ENCODE results near the gene RFC5. TPM values are rescaled to one million over a fixed set of nuclear protein-coding genes. Genes with fewer than 3 reads are reported as not detected.

RFC5 gene
- total RNA-seq, 1 experiment from 2014 or later = 34.7 TPM

GRCh38 chr12:118010903-118011302 is 5.6 kb upstream of the RFC5 start:
- H3F3A ChIP-seq (ENCODE audit: insufficient read depth, low read depth) = no peaks in the 10 kb centered on the region
- intact Hi-C loops (cut with micrococcal nuclease; ENCODE audit: unreplicated experiment) = no loop called here
- BruUV-seq (replicated peaks) = no TSS peak

GRCh38 chr12:118011377-118011776 is 5.1 kb upstream of the RFC5 start:
- ChIA-PET CTCF (no interaction called here), POLR2A (ENCODE audit: unreplicated experiment) (no interaction called here)
- no peaks in the 10 kb centered on the region for H4K20me1 ChIP-seq (ENCODE audit: insufficient read depth)
- H3K27me3 ChIP-seq (ENCODE audit: insufficient read depth, low read depth) = no peaks in the 10 kb centered on the region
- H2AFZ ChIP-seq = no peak overlapping the region
- no peak overlapping the region for H3K4me3 ChIP-seq
- no peaks in the 10 kb centered on the region for H3K9me2 ChIP-seq (ENCODE audit: insufficient read depth)
- no peaks in the 10 kb centered on the region for H3K9me3 ChIP-seq (ENCODE audit: insufficient read depth, low read depth)
- no peaks in the 10 kb centered on the region for H3K36me3 ChIP-seq (ENCODE audit: low read depth)
- no TSS peak for BruUV-seq (replicated peaks)
- peaks cover 6% of the 10 kb centered on the region for H3K4me1 ChIP-seq (replicated peaks; ENCODE audit: insufficient read depth)
- H3F3A ChIP-seq (ENCODE audit: insufficient read depth, low read depth) = no peaks in the 10 kb centered on the region
- no peak for TF ChIP-seq EZH2 (IDR thresholded peaks at IDR 0.05; ENCODE audit: low read depth)
- TF ChIP-seq, protein P1, sequence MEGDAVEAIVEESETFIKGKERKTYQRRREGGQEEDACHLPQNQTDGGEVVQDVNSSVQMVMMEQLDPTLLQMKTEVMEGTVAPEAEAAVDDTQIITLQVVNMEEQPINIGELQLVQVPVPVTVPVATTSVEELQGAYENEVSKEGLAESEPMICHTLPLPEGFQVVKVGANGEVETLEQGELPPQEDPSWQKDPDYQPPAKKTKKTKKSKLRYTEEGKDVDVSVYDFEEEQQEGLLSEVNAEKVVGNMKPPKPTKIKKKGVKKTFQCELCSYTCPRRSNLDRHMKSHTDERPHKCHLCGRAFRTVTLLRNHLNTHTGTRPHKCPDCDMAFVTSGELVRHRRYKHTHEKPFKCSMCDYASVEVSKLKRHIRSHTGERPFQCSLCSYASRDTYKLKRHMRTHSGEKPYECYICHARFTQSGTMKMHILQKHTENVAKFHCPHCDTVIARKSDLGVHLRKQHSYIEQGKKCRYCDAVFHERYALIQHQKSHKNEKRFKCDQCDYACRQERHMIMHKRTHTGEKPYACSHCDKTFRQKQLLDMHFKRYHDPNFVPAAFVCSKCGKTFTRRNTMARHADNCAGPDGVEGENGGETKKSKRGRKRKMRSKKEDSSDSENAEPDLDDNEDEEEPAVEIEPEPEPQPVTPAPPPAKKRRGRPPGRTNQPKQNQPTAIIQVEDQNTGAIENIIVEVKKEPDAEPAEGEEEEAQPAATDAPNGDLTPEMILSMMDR (conservative IDR thresholded peaks at IDR 0.05) = no peak
- H3K79me2 ChIP-seq (ENCODE audit: low read depth) = no peaks in the 10 kb centered on the region
- no peak for DNase-seq
- intact Hi-C loops (cut with micrococcal nuclease; ENCODE audit: unreplicated experiment) = no loop called here
- no peak overlapping the region for H3K27ac ChIP-seq
- no peak overlapping the region for H3K4me2 ChIP-seq

More at GRCh38 chr12:118010903-118011302, 5.6 kb upstream of the RFC5 start:
- Histone ChIP-seq H3K36me3 (ENCODE audit: low read depth) (no peaks in the 10 kb centered on the region), H3K4me2 (no peak overlapping the region), H3K27me3 (ENCODE audit: insufficient read depth, low read depth) (no peaks in the 10 kb centered on the region), H3K79me2 (ENCODE audit: low read depth) (no peaks in the 10 kb centered on the region), H3K4me3 (no peak overlapping the region), H3K27ac (no peak overlapping the region), H3K9me2 (ENCODE audit: insufficient read depth) (no peaks in the 10 kb centered on the region), H2AFZ (no peak overlapping the region), H3K9me3 (ENCODE audit: insufficient read depth, low read depth) (no peaks in the 10 kb centered on the region), H4K20me1 (ENCODE audit: insufficient read depth) (no peaks in the 10 kb centered on the region), H3K4me1 (replicated peaks; ENCODE audit: insufficient read depth) (peaks cover 1% of the 10 kb centered on the region)
- CTCF ChIA-PET = no interaction called here
- TF ChIP-seq EZH2 (IDR thresholded peaks at IDR 0.05; ENCODE audit: low read depth) = no peak
- TF ChIP-seq, protein P1 (conservative IDR thresholded peaks at IDR 0.05) = no peak
- POLR2A ChIA-PET (ENCODE audit: unreplicated experiment) = no interaction called here
- no peak for DNase-seq

- Histone ChIP-seq H2AFZ (no peak overlapping the region), H3K4me1 (replicated peaks; ENCODE audit: insufficient read depth) (peaks cover 6% of the 10 kb centered on the region), H3K9me2 (ENCODE audit: insufficient read depth) (no peaks in the 10 kb centered on the region), H3F3A (ENCODE audit: insufficient read depth, low read depth) (no peaks in the 10 kb centered on the region), H3K79me2 (ENCODE audit: low read depth) (peaks cover 3% of the 10 kb centered on the region), H3K4me3 (no peak overlapping the region), H3K36me3 (ENCODE audit: low read depth) (no peaks in the 10 kb centered on the region), H4K20me1 (ENCODE audit: insufficient read depth) (no peaks in the 10 kb centered on the region), H3K27ac (no peak overlapping the region), H3K27me3 (ENCODE audit: insufficient read depth, low read depth) (no peaks in the 10 kb centered on the region), H3K4me2 (no peak overlapping the region), H3K9me3 (ENCODE audit: insufficient read depth, low read depth) (no peaks in the 10 kb centered on the region)
- ChIA-PET CTCF (interaction anchor here (0.7 kb wide), 1 partner anchor 10 kb away, joined by 11 read pairs; no protein-coding TSS in a partner anchor), POLR2A (ENCODE audit: unreplicated experiment) (no interaction called here)
- DNase-seq = no peak
- BruUV-seq (replicated peaks) = no TSS peak
- TF ChIP-seq, protein P1 (conservative IDR thresholded peaks at IDR 0.05) = no peak
- no peak for TF ChIP-seq EZH2 (IDR thresholded peaks at IDR 0.05; ENCODE audit: low read depth)
- intact Hi-C loops (cut with micrococcal nuclease; ENCODE audit: unreplicated experiment) = no loop called here
Measured at GRCh38 chr12:118011961-118012360, 4.5 kb upstream of the RFC5 start.
